Epithelial cell of esophagus (primary cell): Measurements from ENCODE around the gene ESX1.

ENCODE experiments used
- DNase-seq: peaks from one replicate; pipeline ENCODE4 v3.0.0; 2010; ENCODE audit warnings: low read depth
- H3K4me3 ChIP-seq: 2 replicates; pipeline ENCODE4 v1.5.1; 2011; ENCODE audit warnings: mild to moderate bottlenecking, low read length, control low read depth
- TF ChIP-seq, protein P1 (sequence below): IDR thresholded peaks from 2 replicates; pipeline ENCODE4 v1.5.1; 2011; ENCODE audit warnings: low read depth, mild to moderate bottlenecking, low read length, control low read depth, inconsistent platforms; ENCODE audit not compliant: insufficient read depth; ENCODE audit errors: missing control alignments

ESX1 gene

DNA sequence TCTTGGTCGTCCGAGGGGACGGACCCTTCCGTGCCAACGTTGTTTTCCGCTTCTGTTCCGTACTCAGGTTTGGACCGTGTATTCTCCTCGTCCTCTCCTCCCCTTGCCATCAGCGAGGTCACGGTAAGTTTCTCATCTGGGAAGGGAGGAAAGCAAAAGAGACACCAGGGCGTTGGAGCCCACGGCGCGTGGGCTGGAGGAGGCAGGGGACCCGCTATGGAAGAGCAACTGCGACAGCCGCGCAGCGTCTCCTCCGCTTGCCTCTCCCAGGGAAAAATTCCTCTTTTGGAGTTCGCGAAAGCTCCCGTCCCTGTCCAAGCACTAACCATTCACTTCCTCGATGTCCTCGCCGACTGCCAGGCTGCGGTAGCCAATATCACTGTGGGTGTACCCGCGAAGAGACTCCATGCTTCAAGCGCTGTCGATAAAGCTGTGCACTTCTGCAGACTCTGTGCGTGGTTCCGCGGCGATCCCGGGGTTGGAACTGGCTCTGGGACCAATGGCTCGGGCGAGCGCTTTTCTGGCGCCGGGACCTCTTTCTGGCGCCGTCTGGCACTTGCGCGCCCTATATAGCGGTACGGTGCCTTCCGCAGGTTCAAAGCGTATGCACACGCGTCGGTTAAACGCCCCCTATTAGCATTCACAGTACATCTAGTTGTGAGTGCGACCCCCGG, at the start of gene ESX1:
TSS of gene ESX1 (minus strand) at position 492 of the 674 bp plus-strand sequence. CDS start at position 408, 84 bp downstream.
- no peak within 1 kb of the TSS for H3K4me3 ChIP-seq
- no peak for DNase-seq
- TF ChIP-seq, protein P1, sequence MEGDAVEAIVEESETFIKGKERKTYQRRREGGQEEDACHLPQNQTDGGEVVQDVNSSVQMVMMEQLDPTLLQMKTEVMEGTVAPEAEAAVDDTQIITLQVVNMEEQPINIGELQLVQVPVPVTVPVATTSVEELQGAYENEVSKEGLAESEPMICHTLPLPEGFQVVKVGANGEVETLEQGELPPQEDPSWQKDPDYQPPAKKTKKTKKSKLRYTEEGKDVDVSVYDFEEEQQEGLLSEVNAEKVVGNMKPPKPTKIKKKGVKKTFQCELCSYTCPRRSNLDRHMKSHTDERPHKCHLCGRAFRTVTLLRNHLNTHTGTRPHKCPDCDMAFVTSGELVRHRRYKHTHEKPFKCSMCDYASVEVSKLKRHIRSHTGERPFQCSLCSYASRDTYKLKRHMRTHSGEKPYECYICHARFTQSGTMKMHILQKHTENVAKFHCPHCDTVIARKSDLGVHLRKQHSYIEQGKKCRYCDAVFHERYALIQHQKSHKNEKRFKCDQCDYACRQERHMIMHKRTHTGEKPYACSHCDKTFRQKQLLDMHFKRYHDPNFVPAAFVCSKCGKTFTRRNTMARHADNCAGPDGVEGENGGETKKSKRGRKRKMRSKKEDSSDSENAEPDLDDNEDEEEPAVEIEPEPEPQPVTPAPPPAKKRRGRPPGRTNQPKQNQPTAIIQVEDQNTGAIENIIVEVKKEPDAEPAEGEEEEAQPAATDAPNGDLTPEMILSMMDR, result no peak

DNA sequence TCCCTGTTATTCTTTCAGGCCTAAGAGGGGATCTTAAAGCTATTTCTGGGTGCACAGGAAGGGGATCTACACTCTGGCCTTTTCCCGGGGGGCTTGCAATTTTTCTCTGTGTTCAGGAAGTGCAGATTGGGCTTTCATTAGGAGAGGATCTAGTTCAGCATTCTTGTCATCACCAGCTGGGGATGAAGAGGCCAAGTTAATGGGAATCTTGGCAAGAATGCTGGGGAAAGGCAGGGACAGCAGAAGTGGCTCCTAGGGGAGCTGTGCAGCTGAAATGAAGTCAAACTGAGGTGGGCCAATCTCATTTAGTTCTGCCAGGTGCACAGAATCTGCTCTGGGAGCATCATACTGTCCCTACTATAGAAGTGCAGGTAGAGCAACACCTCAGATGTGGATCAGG, 40.9 kb upstream of the ESX1 start:
- H3K4me3 ChIP-seq, result no peak overlapping the region
- TF ChIP-seq, protein P1, result no peak
- DNase-seq, result no peak

DNA sequence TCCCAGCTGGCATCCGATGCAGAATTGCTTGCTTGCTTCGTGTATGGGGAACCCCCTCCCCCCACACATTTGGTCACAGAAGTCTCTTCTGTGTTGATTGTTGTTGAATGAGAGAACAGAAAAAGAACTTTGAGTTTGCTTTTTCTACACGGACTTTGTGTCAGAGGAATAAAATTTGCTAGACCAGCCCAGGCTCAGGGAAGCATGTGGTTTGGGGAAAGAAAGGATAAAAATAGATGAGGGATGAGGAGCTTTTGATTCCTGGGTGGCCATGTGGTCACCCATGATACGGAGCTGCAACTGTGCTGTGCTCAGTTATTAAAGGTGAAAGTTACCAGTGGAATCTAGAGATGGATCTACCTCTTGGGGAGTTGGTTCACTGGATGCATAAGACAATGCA, 34.2 kb upstream of the ESX1 start:
- no peak overlapping the region for H3K4me3 ChIP-seq
- TF ChIP-seq, protein P1, result no peak
- no peak for DNase-seq

DNA sequence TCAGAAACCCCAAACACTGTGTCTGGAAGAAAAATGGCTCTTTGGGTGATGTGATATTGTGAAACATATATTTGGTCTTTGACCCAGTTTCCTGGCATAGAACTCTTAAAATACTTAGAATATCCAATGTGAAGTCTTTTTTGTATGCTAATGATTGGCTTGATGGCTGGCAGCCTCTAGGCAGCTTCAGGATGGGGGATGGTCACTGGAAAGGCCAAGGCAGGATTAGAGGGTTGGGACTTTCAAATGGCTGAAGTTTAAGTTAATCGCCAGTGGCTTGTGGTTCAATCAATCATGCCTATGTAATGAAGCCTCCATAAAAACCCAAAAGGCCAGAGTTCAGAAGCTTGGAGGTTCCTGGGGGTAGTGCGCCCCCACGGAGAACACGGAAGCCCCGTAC, 33.5 kb upstream of the ESX1 start:
- H3K4me3 ChIP-seq, result no peak overlapping the region
- TF ChIP-seq, protein P1, result no peak

DNA sequence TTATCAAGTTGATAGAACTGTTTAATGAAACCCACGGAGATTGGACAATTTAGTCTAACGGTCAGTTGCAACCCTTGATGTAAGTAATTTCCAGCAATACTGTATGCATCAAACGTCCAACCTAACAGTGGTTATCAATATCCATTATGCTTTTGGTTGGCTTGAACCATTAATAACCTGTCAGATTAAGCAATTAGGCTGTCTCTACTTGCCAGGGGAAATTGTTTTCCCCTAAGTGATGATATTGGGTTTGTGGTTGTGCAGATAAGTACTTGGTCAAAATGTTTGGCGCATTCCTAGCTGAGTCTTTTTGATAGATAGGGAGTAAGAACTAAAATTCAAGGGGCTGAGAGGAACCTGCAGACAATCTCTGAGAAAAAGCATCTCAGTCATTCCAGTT, 30.5 kb upstream of the ESX1 start:
- TF ChIP-seq, protein P1, result no peak
- DNase-seq, result no peak
- no peak overlapping the region for H3K4me3 ChIP-seq

More for the DNA sequence above, 33.5 kb upstream of the ESX1 start:
- DNase-seq, result no peak

DNA sequence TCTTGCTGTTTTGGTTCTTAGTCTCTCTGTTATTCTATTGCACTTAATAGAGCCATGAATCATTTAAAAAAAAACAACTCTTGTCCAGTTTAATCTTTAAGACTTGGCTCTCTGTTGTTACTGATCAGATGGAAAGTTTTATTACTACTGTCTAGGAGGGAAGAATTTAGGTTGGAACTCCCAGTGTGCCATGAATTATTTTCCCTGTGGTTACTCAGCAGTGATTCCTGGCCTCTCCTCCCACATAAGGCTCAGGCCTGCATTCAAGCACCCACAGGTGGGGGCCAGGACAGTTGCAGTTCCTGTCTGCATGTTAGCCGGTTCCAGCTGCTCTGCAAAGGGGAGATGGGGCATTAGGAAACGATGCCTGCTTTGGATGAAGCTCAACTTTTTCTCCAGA, 29.8 kb upstream of the ESX1 start:
- H3K4me3 ChIP-seq, result no peak overlapping the region
- TF ChIP-seq, protein P1, result no peak
- no peak for DNase-seq

DNA sequence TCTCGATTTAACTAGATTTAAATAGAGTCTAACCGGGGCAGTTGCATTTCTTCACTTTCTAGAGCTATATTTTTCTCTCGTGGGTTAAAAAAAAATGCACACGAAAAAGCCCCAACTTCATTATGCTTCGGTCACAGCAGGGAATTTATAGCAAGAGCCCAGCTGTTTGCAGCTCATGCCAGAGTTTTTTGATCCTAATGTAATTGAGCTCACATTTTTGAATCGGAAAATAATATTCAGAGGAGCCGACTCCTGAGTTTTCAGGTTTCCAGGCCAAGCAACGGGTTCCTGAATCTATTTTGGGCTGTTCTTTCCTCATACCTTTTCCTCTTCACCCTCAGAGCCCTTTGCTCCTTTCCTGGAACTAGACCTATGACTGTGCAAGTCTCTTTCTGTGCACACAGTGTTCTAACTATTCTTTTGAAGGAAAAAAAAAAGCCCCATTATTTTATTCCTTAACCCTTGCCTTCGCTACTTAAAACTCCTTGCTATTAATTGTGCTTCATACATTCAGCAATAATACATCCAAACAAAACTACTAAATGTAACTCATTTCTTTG, 27.5 kb upstream of the ESX1 start:
- TF ChIP-seq, protein P1, result no peak
- peak; percentile 2 for DNase-seq
- H3K4me3 ChIP-seq, result no peak overlapping the region
